Medulla oblongata (tissue), 1 donor: ENCODE data around the gene PCAT7.
"Not testable (repeated sequence)": the region's sequence is repeated elsewhere in the genome, so short reads cannot be mapped to it uniquely, and the experiment has no call there.

Experiments
- DNase-seq: peaks from one replicate; pipeline ENCODE4 v3.0.0-alpha.2; 2015; ENCODE audit errors: extremely low spot score

PCAT7 gene

GRCh38 chr9:94554439-94555331, at the start of gene PCAT7:
Gene PCAT7 (plus strand): TSS chr9:94555083.
- no peak for DNase-seq

- DNase-seq = not testable (repeated sequence)
These were observed 48.5 kb upstream of the PCAT7 start for GRCh38 chr9:94506370-94506769.

DNA sequence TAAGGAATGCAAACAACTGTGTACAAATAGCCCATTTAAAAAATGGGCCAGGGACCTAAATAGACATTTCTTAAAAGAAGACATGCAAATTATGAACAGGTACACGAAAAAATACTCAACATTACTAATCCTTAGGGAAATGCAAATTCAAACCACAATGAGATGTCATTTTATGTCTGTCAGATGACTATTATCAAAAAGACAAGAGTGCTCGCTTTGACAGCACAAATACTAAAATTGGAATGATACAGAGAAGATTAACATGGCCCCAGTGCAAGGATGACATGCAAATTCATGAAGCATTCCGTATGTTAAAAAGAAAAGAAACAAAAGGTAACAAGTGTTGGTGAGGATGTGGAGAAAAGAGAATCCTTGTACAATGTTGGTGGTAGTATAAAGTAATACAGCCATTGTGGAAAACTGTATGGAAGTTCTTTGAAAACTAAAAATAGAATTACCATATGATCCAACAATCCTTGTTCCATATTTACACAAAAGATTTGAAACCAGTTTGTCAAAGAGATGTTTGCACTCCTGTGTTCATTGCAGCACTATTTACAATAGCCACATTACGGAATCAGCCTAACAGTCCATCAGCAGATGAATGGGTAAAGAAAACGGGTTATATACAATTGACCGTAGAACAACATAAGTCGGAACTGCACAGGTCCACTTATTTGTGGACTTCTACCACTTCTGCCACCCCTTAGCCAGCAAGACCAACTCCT, 47.2 kb upstream of the PCAT7 start:
- DNase-seq = no peak

DNA sequence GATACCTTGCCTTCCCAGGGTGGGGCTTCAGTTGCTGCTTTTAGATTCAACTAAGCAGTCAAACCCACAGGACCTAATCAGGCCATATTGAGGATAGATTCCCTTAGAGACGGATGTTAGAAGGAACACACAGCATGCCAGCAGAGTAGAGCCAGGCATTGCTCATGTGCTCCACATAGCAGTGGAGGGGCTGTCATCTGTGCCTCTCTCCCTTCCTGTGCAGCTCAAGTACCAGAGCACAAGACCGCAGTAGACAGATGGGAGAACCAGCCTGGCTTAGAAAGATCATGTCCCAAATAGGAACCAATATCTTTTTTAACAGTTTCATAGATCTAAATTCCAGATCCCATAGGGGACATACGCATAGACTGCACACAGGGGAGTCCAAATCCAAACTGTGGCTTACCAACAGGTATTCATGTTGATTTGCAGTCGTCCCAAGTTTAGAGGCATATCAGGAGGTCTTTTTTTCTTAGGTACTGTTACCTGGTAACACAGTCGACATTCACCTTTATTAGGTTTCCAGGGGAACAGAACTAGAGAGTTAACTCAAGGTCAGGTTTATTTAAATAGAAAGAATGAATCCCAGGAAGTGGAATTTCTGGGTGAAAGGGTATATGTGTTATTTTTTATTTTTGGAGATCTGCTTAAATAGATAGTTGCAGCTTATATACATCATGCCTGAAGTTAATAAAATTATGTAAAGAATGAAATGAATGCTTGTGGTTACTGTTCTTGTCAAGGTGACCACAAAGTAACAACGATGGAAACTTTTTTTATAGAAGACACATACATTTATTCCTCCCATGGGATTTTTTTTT, 43.5 kb upstream of the PCAT7 start:
- DNase-seq = no peak

DNA sequence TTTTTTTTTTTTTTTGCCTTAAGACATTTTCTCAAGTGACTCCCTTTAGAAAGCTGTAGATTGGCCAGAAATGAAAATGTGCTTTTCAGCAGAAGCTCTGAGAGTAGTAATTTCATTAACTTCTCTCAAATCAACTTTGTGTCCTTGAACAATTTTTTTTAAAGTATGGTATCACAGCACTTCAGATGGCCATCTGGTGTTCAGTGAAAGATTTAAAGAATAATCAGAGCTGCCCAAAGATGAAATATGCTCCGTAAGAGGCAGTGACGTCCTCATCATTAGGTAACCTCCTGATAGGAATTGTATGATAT, 43.0 kb upstream of the PCAT7 start:
- no peak for DNase-seq

- no peak for DNase-seq
These were observed 40.2 kb upstream of the PCAT7 start for GRCh38 chr9:94514722-94515121.

DNA sequence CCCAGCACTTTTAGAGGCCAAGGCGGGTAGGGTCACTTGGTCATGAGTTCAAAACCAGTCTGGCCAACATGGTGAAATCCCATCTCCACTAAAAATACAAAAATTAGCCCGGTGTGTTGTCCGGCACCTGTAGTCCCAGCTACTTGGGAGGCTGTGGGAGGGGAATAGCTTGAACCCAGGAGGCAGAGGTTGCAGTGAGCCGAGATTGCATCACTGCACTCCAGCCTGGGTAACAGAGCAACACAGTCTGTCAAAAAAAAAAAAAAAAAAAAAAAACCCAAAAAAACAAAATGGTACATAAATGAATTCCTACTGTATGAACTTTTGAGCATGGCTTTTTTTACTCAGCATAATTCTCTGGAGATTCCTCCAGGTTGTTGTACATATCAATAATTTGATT, 37.6 kb upstream of the PCAT7 start:
- DNase-seq = no peak

DNA sequence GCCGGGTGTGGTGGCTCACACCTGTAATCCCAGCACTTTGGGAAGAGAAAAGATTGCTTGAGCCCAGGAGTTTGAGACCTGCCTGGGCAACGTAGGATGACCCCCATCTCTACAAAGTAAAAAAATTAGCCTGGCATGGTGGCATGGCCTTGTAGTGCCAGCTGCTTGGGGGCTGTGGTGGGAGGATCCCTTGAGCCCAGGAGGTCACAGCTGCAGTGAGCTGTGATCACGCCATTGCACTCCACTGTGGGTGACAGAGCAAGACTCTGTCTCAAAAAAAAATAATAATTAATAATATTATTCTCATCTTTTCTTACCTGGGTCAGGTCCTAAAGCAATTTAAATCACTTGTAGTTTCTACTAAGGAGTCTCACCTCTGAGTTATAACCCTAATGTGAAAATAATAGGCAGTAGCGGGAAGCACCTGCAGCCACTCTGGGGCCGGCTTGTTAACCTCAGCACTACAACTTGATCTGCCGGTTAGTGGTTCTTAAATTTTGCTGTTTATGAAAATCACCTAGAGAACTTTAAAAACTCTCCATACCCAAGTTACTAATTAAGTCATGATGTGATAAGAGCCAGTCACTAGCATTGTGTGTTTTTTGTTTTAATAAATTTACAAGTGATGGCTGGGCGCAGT, 29.4 kb upstream of the PCAT7 start:
- no peak for DNase-seq

- DNase-seq = no peak
These were observed 28.6 kb upstream of the PCAT7 start for GRCh38 chr9:94526271-94526670.

GRCh38 chr9:94526951-94527350, 27.9 kb upstream of the PCAT7 start:
- DNase-seq = no peak

- DNase-seq = no peak
These were observed 26.0 kb upstream of the PCAT7 start for GRCh38 chr9:94528886-94529285.

- DNase-seq = no peak
These were observed 21.7 kb upstream of the PCAT7 start for GRCh38 chr9:94533155-94533554.

- DNase-seq = no peak
These were observed 21.3 kb upstream of the PCAT7 start for GRCh38 chr9:94533601-94534000.

GRCh38 chr9:94534901-94535300, 20.0 kb upstream of the PCAT7 start:
- no peak for DNase-seq

- DNase-seq = no peak
These were observed 16.0 kb upstream of the PCAT7 start for GRCh38 chr9:94538908-94539307.

- not testable (repeated sequence) for DNase-seq
These were observed 10.5 kb upstream of the PCAT7 start for GRCh38 chr9:94544335-94544734.

DNA sequence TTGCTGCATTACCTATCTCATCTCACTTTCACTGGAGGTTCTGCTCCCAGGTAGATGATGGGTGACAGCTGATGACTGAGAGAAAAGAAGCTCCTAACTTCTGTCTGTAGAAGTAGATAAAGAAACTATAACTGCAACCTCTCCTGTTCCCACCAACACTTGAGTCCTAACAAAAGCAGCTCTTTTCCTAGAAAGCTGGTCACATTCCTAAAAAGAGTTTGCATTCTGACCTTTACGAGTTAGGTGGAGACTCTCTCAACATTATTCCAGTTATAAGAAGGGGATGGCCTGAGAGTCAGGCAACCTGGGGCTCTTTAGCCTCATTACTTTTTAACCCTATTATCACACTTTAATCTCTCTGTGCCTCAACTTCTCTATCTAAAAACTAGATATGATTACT, 8.9 kb upstream of the PCAT7 start:
- no peak for DNase-seq

DNA sequence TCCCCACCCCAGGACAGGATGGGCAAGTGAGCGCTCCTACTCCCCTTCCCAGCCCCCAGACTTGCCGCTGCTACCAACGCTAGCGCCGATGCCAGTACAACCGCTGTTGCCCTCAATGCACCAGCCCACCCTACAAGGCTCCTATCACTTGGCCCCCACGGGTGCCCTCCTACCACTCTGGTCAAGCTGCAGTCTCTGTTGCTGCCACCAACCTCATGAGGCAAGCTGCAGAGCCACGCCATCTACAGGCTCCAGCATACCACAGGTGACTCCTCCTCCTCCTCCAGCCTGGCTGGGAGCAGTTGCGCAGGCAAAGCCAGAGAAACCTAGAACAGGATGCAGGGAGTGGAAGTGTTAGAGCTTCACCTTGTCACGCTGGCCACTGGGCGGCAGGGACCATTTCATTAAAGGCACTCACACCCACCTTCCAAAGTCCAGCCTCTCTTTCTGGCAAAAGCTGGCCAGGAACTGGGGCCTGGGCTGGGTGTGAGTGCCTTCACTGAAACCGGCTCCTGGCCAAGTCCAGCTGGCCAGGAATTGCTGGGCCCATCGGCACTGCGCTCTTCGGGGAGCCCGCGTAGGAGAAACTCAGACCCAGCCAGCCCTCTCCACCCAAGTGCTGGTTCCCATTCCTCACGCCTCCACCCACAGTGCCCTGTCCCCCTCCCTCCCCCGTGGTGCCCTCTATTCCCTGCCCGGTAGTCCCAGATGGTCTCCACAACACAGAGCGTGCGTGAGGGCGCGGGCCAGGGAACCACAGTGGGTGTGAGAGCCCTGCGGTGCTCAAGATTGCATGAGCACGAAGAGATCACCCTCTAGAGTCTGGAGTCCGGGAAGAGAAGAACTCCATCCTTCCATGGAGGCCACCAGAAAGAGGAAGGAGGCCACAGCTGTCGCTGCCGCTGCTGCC, 1.6 kb upstream of the PCAT7 start:
- DNase-seq = no peak

GRCh38 chr9:94554078-94554438, 825 bp upstream of the PCAT7 start:
- DNase-seq = no peak

GRCh38 chr9:94557376-94557775, 2.5 kb downstream of the PCAT7 start:
- DNase-seq = no peak

DNA sequence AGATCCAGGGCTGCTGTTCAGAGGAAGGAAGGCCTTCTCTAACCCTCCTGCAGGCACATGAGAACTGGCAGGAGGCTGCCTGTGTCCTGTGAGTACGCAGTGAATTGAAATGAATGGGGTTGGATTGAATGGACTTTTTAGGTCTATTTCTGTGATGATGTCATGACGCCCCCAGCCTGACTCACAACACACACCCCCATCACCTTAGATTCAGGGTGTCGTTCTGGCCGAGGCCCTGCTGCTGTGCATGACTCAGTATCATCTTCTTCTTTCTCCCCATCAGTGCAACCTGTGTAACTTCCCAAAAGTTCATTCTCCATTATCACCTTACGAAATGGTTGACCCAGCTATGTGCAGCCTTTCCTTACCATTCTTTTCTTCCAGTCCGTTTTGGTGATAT, 5.4 kb downstream of the PCAT7 start:
- DNase-seq = no peak
